ENCODE results near the gene FAM53A. TPM values are rescaled to one million over a fixed set of nuclear protein-coding genes. Genes with fewer than 3 reads are reported as not detected.

Gene FAM53A
- total and polyA plus RNA-seq, 2 of the 13 experiments (the other 11 are each of a cell fraction or from before 2014, with no cell fraction given): 0.48 to 1.1 TPM

DNA sequence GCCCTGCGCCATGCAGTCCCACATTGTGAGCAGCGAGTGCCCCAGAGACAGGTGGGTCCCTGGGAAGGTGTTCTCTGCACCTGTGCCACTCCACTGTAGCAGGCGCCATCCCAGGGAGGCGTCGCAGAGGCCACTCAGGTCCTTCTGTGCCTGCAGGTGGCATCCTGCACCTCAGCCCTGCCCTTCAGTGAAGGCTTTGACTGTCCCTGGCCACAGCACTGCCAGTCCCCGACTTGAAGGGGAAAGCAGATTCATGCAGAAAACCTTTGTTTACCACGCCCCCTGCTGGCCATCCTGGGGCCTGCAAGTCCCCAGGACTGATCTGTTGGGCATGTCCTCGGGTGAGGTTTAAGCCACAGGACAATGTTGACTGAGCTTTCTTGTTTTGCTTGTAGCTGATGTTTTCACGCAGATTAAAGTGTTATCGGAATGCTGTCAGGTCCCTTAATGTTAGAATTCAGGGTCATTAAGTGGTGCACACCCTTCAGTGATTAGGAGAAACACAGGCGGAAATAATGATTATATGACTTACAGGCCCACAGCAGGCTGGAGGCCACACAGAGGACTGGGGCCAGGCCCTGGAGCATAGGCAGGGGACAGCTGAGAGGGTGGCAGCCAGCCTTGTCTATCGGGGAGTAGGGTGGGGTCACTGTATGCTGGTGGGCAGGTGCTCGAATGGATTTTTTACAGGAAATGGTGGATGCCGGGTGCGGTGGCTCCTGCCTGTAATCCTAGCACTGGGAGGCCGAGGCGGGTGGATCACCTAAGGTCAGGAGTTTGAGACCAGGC is 42.2 kb upstream of the FAM53A start (continued):
- TF ChIP-seq SMAD1 (CRISPR knock-in tag; IDR thresholded peaks at IDR 0.05; ENCODE audit: borderline replicate concordance, low read depth) (peak; percentile 57; the same call in 1 of the 2 replicates), FOXC1 (CRISPR knock-in tag; IDR thresholded peaks at IDR 0.05; ENCODE audit: borderline replicate concordance) (no peak), ZNF253 (CRISPR knock-in tag; IDR thresholded peaks at IDR 0.05; ENCODE audit: borderline replicate concordance) (no peak), NR2F2 (IDR thresholded peaks at IDR 0.05; ENCODE audit: borderline replicate concordance, low read depth) (no peak), HNF1A (IDR thresholded peaks at IDR 0.05; ENCODE audit: low read depth) (no peak), HNF1A (CRISPR knock-in tag; IDR thresholded peaks at IDR 0.05; ENCODE audit: borderline replicate concordance) (no peak), ZNF280B (CRISPR knock-in tag; IDR thresholded peaks at IDR 0.05; ENCODE audit: borderline replicate concordance) (no peak), ARHGAP35 (CRISPR knock-in tag; IDR thresholded peaks at IDR 0.05; ENCODE audit: borderline replicate concordance) (no peak), XRCC5 (optimal IDR thresholded peaks at IDR 0.05; ENCODE audit: low read length) (peak; percentile 83), MXD1 (CRISPR knock-in tag; IDR thresholded peaks at IDR 0.05) (no peak), RARG (CRISPR knock-in tag; IDR thresholded peaks at IDR 0.05; ENCODE audit: low read depth) (no peak), KDM6A (CRISPR knock-in tag; IDR thresholded peaks at IDR 0.05; ENCODE audit: low read depth) (no peak), ZFP91 (CRISPR knock-in tag; IDR thresholded peaks at IDR 0.05; ENCODE audit: borderline replicate concordance) (peak; percentile 37; the same call in 1 of the 2 replicates), ETS1 (CRISPR knock-in tag; IDR thresholded peaks at IDR 0.05) (no peak), HNRNPL (IDR thresholded peaks at IDR 0.05; ENCODE audit: low read depth, low read length) (peak; percentile 91), RAD21 (CRISPR knock-in tag; IDR thresholded peaks at IDR 0.05) (peak; percentile 71), FOXA1 (IDR thresholded peaks at IDR 0.05) (no peak), FOXA1 (CRISPR knock-in tag; IDR thresholded peaks at IDR 0.05) (peak; percentile 45)
- TF ChIP-seq, protein P1, sequence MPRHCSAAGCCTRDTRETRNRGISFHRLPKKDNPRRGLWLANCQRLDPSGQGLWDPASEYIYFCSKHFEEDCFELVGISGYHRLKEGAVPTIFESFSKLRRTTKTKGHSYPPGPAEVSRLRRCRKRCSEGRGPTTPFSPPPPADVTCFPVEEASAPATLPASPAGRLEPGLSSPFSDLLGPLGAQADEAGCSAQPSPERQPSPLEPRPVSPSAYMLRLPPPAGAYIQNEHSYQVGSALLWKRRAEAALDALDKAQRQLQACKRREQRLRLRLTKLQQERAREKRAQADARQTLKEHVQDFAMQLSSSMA (CRISPR knock-in tag; IDR thresholded peaks at IDR 0.05): no peak

Data from HepG2 (cell line).